GM12872 (cell line): Measurements from ENCODE around the gene NECTIN3.

Source experiments
- TF ChIP-seq, protein P1 (sequence below): IDR thresholded peaks from 3 replicates; pipeline ENCODE4 v1.5.1; 2011; ENCODE audit warnings: low read depth, mild to moderate bottlenecking, low read length, moderate library complexity; ENCODE audit not compliant: insufficient read depth

Gene NECTIN3

DNA sequence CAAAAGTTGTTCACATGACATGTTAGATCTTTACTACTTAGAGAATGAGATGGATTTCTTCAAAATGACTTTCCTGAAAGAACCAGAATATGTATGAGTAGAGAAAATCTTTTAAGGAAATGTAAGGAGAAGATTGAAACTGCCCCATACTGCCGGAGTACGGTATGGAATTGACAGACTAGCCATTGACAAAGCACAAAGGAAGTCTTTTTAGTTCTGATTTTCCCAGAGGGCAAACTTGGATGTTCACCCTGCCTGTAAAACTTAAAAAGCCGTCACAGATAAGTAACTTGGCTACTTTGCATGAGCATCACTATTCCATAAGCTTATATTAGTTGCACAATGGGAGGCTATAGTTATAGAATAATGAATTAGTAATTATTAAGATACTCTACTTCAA is 93.8 kb downstream of the NECTIN3 start:
- TF ChIP-seq, protein P1, sequence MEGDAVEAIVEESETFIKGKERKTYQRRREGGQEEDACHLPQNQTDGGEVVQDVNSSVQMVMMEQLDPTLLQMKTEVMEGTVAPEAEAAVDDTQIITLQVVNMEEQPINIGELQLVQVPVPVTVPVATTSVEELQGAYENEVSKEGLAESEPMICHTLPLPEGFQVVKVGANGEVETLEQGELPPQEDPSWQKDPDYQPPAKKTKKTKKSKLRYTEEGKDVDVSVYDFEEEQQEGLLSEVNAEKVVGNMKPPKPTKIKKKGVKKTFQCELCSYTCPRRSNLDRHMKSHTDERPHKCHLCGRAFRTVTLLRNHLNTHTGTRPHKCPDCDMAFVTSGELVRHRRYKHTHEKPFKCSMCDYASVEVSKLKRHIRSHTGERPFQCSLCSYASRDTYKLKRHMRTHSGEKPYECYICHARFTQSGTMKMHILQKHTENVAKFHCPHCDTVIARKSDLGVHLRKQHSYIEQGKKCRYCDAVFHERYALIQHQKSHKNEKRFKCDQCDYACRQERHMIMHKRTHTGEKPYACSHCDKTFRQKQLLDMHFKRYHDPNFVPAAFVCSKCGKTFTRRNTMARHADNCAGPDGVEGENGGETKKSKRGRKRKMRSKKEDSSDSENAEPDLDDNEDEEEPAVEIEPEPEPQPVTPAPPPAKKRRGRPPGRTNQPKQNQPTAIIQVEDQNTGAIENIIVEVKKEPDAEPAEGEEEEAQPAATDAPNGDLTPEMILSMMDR = no peak

DNA sequence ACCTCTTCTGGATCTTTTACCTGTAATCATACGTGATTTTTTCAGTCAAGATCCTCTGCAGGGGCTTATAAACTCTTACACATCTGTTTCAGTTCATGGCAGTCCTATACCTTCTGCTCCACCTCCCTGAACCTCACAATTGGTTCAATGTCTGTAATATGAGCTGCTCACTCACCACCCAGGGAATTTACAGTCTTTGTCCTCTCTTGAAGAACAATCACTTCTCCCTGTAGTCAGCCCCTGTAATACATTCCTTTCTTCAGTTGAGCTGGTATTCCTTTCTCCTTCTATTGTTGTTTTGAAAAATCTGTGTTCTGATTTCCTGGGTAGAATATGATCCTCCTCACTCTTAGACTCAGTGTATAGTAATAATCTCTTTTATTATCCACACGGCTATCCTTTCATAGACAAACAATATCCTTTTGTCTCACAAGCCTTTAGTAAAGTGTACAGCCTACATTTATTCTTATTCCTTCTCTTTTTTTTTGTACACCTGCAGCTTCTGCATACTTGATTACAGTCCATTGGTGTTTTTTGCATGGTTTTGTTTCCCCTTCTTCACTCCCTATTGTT is 101.8 kb downstream of the NECTIN3 start:
- TF ChIP-seq, protein P1 = no peak

DNA sequence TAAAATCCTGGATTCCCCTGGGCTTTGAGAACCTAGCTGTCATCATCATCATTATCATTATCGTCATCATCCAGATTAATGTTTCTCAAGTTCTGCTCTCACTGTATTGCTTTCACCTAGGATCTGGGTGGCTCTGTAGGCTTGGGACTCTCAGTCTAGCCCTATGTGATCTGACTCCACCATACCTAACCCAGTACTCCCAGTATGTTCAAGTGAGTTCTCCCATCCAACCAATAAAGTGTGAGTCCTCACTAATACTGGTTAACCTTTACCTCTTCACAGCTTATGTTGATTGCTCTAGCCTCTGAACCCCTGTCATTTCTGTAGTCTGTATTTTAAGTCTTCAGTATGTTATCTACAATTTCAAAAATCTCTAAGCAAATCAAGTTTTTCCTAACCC is 102.3 kb downstream of the NECTIN3 start:
- TF ChIP-seq, protein P1 = no peak

DNA sequence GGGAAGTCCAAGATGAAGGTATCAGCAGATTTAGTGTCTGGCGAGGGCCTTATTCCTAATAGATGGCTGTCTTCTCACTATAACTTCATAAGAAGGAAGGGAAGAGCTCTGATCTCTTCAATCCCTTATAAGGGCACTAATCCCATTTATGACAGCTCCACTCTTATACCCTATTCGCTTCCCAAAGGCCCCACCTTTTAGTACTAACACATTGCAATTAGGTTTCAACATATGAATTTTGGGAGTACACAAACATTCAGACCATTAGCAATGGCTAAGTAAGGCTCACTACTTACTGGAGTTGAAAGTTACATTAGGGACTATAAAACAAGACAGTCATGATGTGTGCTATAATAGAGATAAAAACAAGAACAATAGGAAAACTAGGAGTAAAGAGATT is 118.9 kb downstream of the NECTIN3 start:
- TF ChIP-seq, protein P1 = no peak

DNA sequence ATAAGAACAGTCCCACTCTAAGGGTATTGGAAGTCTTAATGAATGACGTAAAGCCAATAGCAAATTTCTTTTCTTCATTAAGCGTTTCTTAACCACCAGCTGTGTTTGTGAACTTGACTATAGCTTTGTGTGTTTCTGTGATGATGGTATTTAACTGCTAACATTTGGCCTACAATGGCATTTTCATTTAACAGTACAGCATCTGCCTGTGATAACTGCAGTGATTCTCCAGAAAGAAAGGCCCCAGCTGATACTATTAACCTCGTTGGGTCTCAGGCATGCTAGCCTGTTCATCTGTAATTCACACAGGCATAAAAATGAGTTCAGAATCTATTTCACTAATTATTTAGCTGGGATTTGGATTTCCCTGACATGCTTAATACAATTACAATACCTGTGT is 121.9 kb downstream of the NECTIN3 start:
- TF ChIP-seq, protein P1 = no peak

DNA sequence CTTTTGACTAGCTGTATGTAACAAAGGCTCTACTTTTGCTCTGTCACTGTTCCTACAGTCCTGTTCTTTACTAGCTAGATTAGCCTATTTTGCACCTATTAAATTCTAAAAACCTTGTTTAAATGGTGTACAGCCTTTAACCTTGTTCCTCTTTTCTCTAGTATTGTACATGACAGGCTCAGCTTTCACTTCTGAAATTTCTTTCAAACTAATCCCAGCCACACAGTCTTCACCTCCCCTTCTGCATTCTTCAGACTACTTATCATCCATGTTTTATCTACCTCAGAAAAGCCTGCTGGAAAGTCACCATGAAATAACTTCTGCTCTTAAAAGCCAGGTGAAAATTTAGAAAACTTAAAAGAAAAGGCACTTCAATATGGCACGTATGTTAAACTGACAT is 122.4 kb downstream of the NECTIN3 start:
- TF ChIP-seq, protein P1 = no peak

DNA sequence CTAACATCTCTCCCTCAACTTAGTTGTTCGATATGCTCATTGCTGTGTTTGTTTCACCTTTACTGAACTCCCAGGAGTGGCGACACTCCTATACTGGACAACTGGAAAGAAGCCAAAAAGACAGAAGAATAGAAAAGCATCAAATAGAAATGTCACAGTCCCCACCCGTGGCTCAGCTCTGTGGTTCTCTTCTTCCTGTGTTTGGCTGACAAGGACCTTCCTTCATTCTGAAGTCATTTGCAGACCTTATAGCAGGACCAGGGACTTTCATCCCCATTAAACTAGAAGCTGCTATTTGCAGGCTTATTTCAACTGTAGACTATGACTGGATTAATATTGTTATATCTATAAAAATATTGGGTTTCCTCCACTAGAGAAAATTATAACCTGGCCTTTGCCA is 125.9 kb downstream of the NECTIN3 start:
- TF ChIP-seq, protein P1 = no peak

DNA sequence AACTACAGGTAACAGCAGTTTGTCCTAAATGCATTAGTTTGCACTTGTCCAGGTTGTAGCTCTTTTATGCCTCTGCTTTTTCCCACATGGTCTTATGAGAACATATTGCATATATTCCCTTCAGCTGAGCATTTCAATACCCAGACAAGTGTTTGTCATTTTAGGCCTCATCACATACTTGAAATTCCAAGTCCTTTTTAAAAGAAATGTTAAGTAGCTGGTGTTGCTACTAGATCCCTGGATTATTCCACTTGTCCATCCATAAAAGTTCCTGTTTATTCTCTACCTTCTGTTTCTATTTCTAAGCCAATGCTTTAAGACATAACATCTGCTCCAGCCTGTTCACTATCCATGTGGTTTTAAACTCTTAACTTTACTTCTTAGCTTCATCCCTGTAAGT is 128.4 kb downstream of the NECTIN3 start:
- TF ChIP-seq, protein P1 = no peak
